K562 (cell line): ENCODE results near the gene GATAD2B. TPM values are rescaled to one million over a fixed set of nuclear protein-coding genes. Genes with fewer than 3 reads are reported as not detected.

ENCODE experiments used
- ATF1 ChIP-seq, 2 experiments: fragments of 450-650 bp in 1 of 2; IDR thresholded peaks; 2 replicates each; pipeline ENCODE4 v1.6.1; 2016; ENCODE audit warnings: missing compliant biosample characterization in 1 of 2, missing genetic modification characterization in 1 of 2
- ATF7 ChIP-seq: fragments of 450-650 bp; IDR thresholded peaks from 2 replicates; pipeline ENCODE4 v1.7.1; 2014; ENCODE audit warnings: mild to moderate bottlenecking, moderate library complexity
- CREB1 ChIP-seq, 2 experiments: sonication (generic) in 1 of 2; formaldehyde crosslinking in 1 of 2; IDR thresholded peaks; 2 replicates each; pipeline versions ENCODE4 v1.6.1 to v1.8.0; 2012 to 2022; ENCODE audit warnings: inconsistent platforms in 1 of 2, mild to moderate bottlenecking in 1 of 2, missing genetic modification reagents in 1 of 2, moderate library complexity in 1 of 2
- JUNB ChIP-seq: fragments of 450-650 bp; formaldehyde crosslinking; conservative IDR thresholded peaks from 2 replicates; pipeline ENCODE4 v1.4.0; 2020; ENCODE audit warnings: mild to moderate bottlenecking
- KHSRP ChIP-seq: fragments of 450-650 bp; IDR thresholded peaks from 2 replicates; pipeline ENCODE4 v1.6.1; 2017
- MTA3 ChIP-seq: fragments of 450-650 bp; formaldehyde crosslinking; IDR thresholded peaks from 2 replicates; pipeline ENCODE4 v1.6.1; 2017; ENCODE audit warnings: mild to moderate bottlenecking, borderline replicate concordance
- POLR2AphosphoS5 ChIP-seq: IDR thresholded peaks from 2 replicates; pipeline ENCODE4 v1.6.1; 2011; ENCODE audit warnings: mild to moderate bottlenecking, low read depth, low read length, moderate library complexity; ENCODE audit not compliant: control insufficient read depth, insufficient read depth
- POLR2G ChIP-seq: fragments of 200-400 bp; formaldehyde crosslinking; IDR thresholded peaks from 2 replicates; pipeline ENCODE4 v1.6.1; 2017; ENCODE audit warnings: low read depth, mild to moderate bottlenecking, antibody characterized with exemption, low read length, moderate library complexity
- RBFOX2 ChIP-seq: fragments of 200-400 bp; formaldehyde crosslinking; IDR thresholded peaks from 2 replicates; pipeline ENCODE4 v1.6.1; 2017; ENCODE audit warnings: low read depth, mild to moderate bottlenecking, low read length, moderate library complexity
- ZNF143 ChIP-seq: sonication (generic); formaldehyde crosslinking; IDR thresholded peaks from 2 replicates; pipeline ENCODE4 v1.9.0; 2022; ENCODE audit warnings: mild to moderate bottlenecking, missing genetic modification reagents
- ZNF644 ChIP-seq: fragments of 200-800 bp; sonication (Bioruptor generic); IDR thresholded peaks from 2 replicates; pipeline ENCODE4 v1.6.1; 2016; ENCODE audit warnings: low read depth, missing genetic modification characterization, missing compliant biosample characterization
- polyA plus RNA-seq, 8 experiments: library from polyadenylated mRNA; depleted of rRNA in 4 of 8; stranded (reverse) in 5 of 8; unstranded in 3 of 8; fragments of >200 nt; fragmentation: Nextera tagmentation in 2 of 8; fragmentation: Illumina TruSeq in 1 of 8; extraction: Ambion mirVana in 2 of 8; extraction: Trizol in 1 of 8; gene quantifications; 2 replicates each; pipeline versions ENCODE4 v1.2.1 to v1.2.3, GENCODE V29; 2011 to 2014; ENCODE audit warnings: inconsistent platforms in 1 of 8, missing spikeins in 1 of 8
- total RNA-seq, 7 experiments: library from RNA; depleted of rRNA in 6 of 7; stranded (reverse); fragments of >200 nt in 6 of 7; fragmentation: Illumina TruSeq in 2 of 7; extraction: Trizol in 2 of 7; gene quantifications; 2 replicates each; pipeline versions ENCODE4 v1.2.1 to v1.2.3, GENCODE V29; 2011 to 2021; ENCODE audit warnings: low replicate concordance in 1 of 7
- TF ChIP-seq, protein P1 (sequence below): fragments of 250-450 bp; sonication (Bioruptor Pico); IDR thresholded peaks from 2 replicates; pipeline ENCODE4 v1.9.0; 2021; ENCODE audit warnings: mild to moderate bottlenecking, inconsistent platforms
- TF ChIP-seq, protein P2 (sequence below): fragments of 450-650 bp; IDR thresholded peaks from 2 replicates; pipeline ENCODE4 v1.7.1; 2018; ENCODE audit warnings: mild to moderate bottlenecking, low read depth; ENCODE audit not compliant: partially characterized antibody
- TF ChIP-seq, protein P3 (sequence below): fragments of 250-450 bp; sonication (Bioruptor Pico); IDR thresholded peaks from 2 replicates; pipeline ENCODE4 v1.4.0; 2020
- TF ChIP-seq, protein P4 (sequence below), 3 experiments: fragments of 200-800 bp in 1 of 3; sonication (Bioruptor generic) in 1 of 3; sonication (generic) in 1 of 3; formaldehyde crosslinking in 1 of 3; IDR thresholded peaks; 2 replicates each; pipeline versions ENCODE4 v1.6.1 to v1.8.0; 2016 to 2022; ENCODE audit warnings: mild to moderate bottlenecking in 2 of 3, missing compliant biosample characterization in 2 of 3, missing genetic modification characterization in 2 of 3, missing genetic modification reagents in 1 of 3

Gene GATAD2B
- total and polyA plus RNA-seq, 9 of the 15 experiments (the other 6 are each of a cell fraction or from before 2014, with no cell fraction given): 1.5 to 40.2 (median 4.9) TPM

DNA sequence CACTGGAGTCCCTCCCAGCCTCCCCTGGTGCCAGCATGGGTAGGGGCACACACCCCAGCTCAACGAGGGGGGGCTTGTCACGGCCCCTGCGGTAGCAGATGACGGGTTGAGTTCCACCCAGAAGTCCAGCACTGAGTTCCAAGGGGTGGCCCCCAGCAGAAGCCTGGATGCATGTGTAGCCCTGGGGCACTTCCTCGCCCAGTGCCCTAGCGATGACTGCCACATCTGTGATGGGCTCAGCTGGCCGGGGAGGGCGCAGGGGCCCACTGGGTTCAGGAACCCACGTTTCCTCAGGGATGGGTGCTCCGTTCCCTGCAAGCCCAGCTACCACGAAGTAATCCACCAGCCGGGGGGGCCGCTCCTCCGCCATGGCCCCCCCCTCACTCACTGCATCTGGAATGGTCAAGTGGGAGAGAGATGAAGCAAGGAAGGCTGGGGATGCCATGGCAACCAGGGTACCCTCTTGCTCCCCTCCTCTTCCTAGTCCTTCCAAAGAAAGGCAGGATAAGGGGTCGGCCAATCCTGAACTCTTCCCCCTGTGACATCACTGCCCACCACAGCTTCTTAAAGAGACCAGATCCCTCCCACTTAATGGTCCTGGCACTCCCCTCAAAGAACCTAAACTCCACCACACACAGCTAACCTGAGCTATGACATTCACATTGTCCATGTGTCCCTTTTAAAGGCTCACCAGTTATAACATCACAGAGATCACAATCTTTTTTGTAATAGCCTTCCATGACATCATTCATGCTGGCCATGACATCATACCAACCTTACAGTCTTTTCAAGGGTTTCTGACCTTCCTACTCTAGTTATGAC is 21.4 kb upstream of the GATAD2B start (continued):
- TF ChIP-seq JUNB (CRISPR knock-in tag) (peak; percentile 74; the same call in 1 of the 2 replicates), ZNF644 (no peak), POLR2AphosphoS5 (0 out of 2 replicates have a peak, but pooled peaks have one; percentile 9), ATF7 (peak; percentile 71; the same call in 1 of the 2 replicates), ATF1 (CRISPR knock-in tag; IDR thresholded peaks at IDR 0.05) (no peak), ATF1 (tag; IDR thresholded peaks at IDR 0.05) (peak; percentile 96), ZNF143 (CRISPR knock-in tag) (0 out of 2 replicates have a peak, but pooled peaks have one; percentile 44), CREB1 (IDR thresholded peaks at IDR 0.05) (peak; percentile 93), CREB1 (CRISPR knock-in tag; IDR thresholded peaks at IDR 0.05) (peak; percentile 86), RBFOX2 (peak; percentile 49; the same call in 1 of the 2 replicates), MTA3 (peak; percentile 64; the same call in 1 of the 2 replicates), POLR2G (peak; percentile 52), KHSRP (peak; percentile 71)
- TF ChIP-seq, protein P1, sequence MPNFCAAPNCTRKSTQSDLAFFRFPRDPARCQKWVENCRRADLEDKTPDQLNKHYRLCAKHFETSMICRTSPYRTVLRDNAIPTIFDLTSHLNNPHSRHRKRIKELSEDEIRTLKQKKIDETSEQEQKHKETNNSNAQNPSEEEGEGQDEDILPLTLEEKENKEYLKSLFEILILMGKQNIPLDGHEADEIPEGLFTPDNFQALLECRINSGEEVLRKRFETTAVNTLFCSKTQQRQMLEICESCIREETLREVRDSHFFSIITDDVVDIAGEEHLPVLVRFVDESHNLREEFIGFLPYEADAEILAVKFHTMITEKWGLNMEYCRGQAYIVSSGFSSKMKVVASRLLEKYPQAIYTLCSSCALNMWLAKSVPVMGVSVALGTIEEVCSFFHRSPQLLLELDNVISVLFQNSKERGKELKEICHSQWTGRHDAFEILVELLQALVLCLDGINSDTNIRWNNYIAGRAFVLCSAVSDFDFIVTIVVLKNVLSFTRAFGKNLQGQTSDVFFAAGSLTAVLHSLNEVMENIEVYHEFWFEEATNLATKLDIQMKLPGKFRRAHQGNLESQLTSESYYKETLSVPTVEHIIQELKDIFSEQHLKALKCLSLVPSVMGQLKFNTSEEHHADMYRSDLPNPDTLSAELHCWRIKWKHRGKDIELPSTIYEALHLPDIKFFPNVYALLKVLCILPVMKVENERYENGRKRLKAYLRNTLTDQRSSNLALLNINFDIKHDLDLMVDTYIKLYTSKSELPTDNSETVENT (CRISPR knock-in tag): no peak
- TF ChIP-seq, protein P2, sequence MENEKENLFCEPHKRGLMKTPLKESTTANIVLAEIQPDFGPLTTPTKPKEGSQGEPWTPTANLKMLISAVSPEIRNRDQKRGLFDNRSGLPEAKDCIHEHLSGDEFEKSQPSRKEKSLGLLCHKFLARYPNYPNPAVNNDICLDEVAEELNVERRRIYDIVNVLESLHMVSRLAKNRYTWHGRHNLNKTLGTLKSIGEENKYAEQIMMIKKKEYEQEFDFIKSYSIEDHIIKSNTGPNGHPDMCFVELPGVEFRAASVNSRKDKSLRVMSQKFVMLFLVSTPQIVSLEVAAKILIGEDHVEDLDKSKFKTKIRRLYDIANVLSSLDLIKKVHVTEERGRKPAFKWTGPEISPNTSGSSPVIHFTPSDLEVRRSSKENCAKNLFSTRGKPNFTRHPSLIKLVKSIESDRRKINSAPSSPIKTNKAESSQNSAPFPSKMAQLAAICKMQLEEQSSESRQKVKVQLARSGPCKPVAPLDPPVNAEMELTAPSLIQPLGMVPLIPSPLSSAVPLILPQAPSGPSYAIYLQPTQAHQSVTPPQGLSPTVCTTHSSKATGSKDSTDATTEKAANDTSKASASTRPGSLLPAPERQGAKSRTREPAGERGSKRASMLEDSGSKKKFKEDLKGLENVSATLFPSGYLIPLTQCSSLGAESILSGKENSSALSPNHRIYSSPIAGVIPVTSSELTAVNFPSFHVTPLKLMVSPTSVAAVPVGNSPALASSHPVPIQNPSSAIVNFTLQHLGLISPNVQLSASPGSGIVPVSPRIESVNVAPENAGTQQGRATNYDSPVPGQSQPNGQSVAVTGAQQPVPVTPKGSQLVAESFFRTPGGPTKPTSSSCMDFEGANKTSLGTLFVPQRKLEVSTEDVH: peak; percentile 29
- TF ChIP-seq, protein P3, sequence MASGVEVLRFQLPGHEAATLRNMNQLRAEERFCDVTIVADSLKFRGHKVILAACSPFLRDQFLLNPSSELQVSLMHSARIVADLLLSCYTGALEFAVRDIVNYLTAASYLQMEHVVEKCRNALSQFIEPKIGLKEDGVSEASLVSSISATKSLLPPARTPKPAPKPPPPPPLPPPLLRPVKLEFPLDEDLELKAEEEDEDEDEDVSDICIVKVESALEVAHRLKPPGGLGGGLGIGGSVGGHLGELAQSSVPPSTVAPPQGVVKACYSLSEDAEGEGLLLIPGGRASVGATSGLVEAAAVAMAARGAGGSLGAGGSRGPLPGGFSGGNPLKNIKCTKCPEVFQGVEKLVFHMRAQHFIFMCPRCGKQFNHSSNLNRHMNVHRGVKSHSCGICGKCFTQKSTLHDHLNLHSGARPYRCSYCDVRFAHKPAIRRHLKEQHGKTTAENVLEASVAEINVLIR (CRISPR knock-in tag): peak; percentile 58; the same call in 1 of the 2 replicates
- TF ChIP-seq, protein P4, sequence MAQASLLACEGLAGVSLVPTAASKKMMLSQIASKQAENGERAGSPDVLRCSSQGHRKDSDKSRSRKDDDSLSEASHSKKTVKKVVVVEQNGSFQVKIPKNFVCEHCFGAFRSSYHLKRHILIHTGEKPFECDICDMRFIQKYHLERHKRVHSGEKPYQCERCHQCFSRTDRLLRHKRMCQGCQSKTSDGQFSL (CRISPR knock-in tag; IDR thresholded peaks at IDR 0.05): 0 out of 2 replicates have a peak, but pooled peaks have one; percentile 53
- TF ChIP-seq, protein P4 (tag; IDR thresholded peaks at IDR 0.05): no peak
